Subcutaneous abdominal adipose tissue (tissue), 5 donors: ENCODE measurements around the gene PTPN2.
"Not testable (repeated sequence)": the region's sequence is repeated elsewhere in the genome, so short reads cannot be mapped to it uniquely, and the experiment has no call there.

Source experiments
- H3K27ac ChIP-seq: one replicate; pipeline ENCODE4 v1.7.0; 2013; ENCODE audit warnings: low read depth, mild to moderate bottlenecking, inconsistent platforms, low read length, moderate library complexity
- H3K27me3 ChIP-seq, 5 donors: one replicate each; pipeline ENCODE4 v1.7.0; 2013; ENCODE audit warnings: low read length in 5 of 5, inconsistent platforms in 1 of 5; ENCODE audit not compliant: control insufficient read depth in 5 of 5, insufficient read depth in 4 of 5
- H3K36me3 ChIP-seq, 5 donors: one replicate each; pipeline ENCODE4 v1.7.0; 2013; ENCODE audit warnings: low read length in 5 of 5; ENCODE audit not compliant: control insufficient read depth in 5 of 5, insufficient read depth in 5 of 5
- H3K4me1 ChIP-seq, 5 donors: one replicate each; pipeline ENCODE4 v1.7.0; 2013; ENCODE audit warnings: low read length in 5 of 5, mild to moderate bottlenecking in 3 of 5, moderate library complexity in 1 of 5; ENCODE audit not compliant: control insufficient read depth in 5 of 5, insufficient read depth in 5 of 5
- H3K4me3 ChIP-seq, 5 donors: one replicate each; pipeline ENCODE4 v1.7.0; 2013; ENCODE audit warnings: low read length in 5 of 5, low read depth in 1 of 5
- H3K9ac ChIP-seq, 5 donors: one replicate each; pipeline ENCODE4 v1.7.0; 2013; ENCODE audit warnings: low read length in 5 of 5, mild to moderate bottlenecking in 4 of 5, moderate library complexity in 3 of 5
- H3K9me3 ChIP-seq, 5 donors: one replicate each; pipeline ENCODE4 v1.7.0; 2013; ENCODE audit warnings: low read length in 5 of 5; ENCODE audit not compliant: control insufficient read depth in 5 of 5
- donor health status: healthy.
- donor health status: healthy.
- donor health status: healthy.
- donor health status: healthy.
- donor health status: healthy.

Gene PTPN2

DNA sequence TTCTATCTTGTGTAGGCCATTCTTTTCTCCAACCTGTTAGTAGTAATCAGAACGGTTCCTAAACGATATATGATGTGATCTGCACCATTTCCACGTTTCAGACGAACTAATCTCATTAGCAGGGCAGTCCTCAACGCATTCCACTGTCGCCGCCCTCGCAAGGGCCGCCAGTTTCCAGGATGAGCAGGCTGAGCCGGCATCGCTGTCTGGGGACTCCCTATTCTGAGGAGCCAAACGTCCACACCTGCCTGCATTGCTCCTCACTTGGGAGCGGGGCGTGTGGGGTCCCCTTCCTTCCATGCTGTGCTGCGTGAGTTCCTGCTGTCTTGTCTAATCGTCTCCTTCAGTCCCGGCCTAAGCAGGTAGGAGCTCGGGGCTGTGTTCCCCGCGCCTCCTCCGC lies 104.6 kb downstream of the PTPN2 start:
- H3K36me3 ChIP-seq, result no peaks in the 10 kb centered on the region
- H3K4me3 ChIP-seq, result no peak overlapping the region
- H3K9ac ChIP-seq, result no peak overlapping the region
- H3K9me3 ChIP-seq, result peaks cover 0 to 4% (median 0%) of the 10 kb centered on the region in 5 donors
- H3K4me1 ChIP-seq, result no peaks in the 10 kb centered on the region
- no peak overlapping the region for H3K27ac ChIP-seq
- no peaks in the 10 kb centered on the region for H3K27me3 ChIP-seq

DNA sequence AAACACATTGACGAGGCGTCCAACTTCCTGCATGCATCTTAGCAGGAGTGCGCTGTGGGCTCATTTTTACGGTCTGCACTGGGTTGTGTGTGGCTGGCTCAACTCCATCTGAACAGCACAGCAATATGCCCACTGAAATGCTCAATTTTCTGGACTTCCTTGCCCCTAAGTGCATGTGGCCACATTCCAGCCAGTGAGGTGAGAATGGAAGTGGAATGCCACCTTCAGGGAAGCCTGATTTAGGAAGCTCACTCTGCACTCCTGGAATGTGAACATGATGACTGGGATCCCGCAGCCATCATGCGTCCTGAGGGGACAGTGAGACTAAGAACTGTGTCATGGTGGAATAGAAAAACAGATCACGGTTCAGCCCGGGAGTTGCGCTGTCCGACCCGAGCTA lies 105.0 kb downstream of the PTPN2 start:
- Histone ChIP-seq H3K27ac (no peak overlapping the region), H3K4me3 (no peak overlapping the region), H3K9ac (no peak overlapping the region), H3K36me3 (no peaks in the 10 kb centered on the region), H3K9me3 (peaks cover 0 to 4% (median 0%) of the 10 kb centered on the region in 5 donors), H3K27me3 (no peaks in the 10 kb centered on the region), H3K4me1 (no peaks in the 10 kb centered on the region)

DNA sequence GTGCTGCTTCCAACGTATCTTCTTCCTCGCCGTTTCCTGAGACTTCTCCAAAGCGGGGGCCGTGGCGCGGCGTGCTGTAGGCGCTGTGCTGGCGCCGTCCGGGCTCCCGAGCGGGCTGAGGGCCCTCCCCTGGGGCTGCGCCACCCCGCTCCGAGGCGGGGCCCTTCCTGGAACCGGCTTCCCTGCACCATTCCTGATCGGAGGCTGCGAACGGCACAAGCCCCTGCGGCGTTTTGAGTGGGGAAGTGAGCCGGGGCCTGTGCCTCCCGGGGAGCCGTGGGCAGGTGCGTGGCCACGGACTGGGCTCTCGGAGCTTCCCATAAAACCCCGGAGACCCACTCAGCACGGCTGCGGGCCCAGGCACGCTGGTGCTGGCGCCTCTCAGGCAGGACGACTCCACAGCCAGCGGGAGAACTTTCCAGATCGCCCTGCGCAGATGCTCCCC lies 106.5 kb downstream of the PTPN2 start:
- no peaks in the 10 kb centered on the region for H3K4me1 ChIP-seq
- H3K27me3 ChIP-seq, result no peaks in the 10 kb centered on the region
- H3K27ac ChIP-seq, result no peak overlapping the region
- H3K9me3 ChIP-seq, result peaks cover 0 to 4% (median 0%) of the 10 kb centered on the region in 5 donors
- peak overlapping the region in 2 of 5 donors; percentile 22 to 42 for H3K4me3 ChIP-seq
- no peaks in the 10 kb centered on the region for H3K36me3 ChIP-seq
- H3K9ac ChIP-seq, result no peak overlapping the region

DNA sequence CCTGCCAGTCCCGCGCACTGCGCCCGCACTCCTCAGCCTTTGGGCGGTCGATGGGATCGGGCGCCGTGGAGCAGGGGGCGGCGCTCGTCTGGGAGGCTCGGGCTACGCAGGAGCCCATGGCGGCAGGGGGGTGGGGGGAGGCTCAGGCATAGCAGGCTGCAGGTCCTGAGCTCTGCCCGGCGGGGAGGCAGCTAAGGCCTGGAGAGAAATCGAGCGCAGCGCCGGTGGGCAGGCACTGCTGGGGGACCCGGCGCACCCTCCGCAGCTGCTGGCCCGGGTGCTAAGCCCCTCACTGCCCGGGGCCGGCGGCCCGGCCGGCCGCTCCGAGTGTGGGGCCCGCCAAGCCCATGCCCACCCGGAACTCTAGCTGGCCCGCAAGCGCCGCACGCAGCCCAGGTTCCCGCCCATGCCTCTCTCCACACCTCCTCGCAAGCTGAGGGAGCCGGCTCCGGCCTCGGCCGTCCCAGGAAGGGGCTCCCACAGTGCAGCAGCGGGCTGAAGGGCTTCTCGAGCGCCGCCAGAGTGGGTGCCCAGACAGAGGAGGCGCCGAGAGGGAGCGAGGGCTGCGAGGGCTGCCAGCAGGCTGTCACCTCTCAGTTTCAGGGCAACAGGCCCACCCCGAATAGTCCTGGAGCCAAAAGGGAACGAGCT lies 107.1 kb downstream of the PTPN2 start:
- Histone ChIP-seq H3K36me3 (no peaks in the 10 kb centered on the region), H3K4me3 (peak overlapping the region in 2 of 5 donors; percentile 22 to 42), H3K4me1 (no peaks in the 10 kb centered on the region), H3K27ac (no peak overlapping the region), H3K9me3 (peaks cover 0 to 4% (median 0%) of the 10 kb centered on the region in 5 donors), H3K27me3 (no peaks in the 10 kb centered on the region), H3K9ac (no peak overlapping the region)

DNA sequence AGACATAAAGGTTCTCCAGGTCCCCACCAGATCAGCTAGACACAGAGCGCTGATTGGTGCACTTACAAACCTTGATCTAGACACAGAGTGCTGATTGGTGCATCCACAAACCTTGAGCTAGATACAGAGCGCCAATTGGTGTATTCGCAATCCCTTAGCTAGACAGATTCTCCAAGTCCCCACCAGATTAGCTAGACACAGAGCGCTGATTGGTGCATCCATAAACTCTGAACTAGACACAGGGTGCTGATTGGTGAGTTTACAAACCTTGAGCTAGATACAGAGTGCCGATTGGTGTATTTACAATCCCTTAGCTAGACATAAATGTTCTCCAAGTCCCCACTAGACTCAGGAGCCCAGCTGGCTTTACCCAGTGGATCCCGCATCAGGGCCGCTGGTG lies 107.6 kb downstream of the PTPN2 start:
- not testable (repeated sequence) for H3K4me1 ChIP-seq, H3K27me3 ChIP-seq, H3K27ac ChIP-seq, H3K9ac ChIP-seq, H3K36me3 ChIP-seq, H3K4me3 ChIP-seq, H3K9me3 ChIP-seq

DNA sequence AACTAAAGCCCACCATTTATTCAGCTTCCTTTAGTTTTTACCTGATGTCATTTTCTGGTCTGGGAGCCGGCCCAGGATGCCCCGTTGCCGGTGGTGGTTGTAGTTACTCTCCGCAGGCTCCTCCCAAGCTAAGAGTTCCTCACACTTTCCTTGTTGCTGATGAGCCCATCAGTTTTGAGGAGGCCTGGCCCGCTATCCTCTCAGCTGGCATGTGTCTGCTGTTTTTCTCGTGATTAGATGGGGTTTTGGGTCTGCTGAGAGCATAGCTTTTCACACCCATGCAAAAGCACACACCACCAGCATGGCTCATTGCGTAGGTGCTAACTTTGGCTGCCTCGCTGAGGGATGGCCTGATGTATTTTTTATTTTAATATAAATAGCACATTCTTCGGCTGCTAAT lies 109.1 kb downstream of the PTPN2 start:
- Histone ChIP-seq H3K36me3 (no peaks in the 10 kb centered on the region), H3K9me3 (peaks cover 0 to 4% (median 0%) of the 10 kb centered on the region in 5 donors), H3K27ac (no peak overlapping the region), H3K4me3 (no peak overlapping the region), H3K27me3 (no peaks in the 10 kb centered on the region), H3K4me1 (no peaks in the 10 kb centered on the region), H3K9ac (no peak overlapping the region)

DNA sequence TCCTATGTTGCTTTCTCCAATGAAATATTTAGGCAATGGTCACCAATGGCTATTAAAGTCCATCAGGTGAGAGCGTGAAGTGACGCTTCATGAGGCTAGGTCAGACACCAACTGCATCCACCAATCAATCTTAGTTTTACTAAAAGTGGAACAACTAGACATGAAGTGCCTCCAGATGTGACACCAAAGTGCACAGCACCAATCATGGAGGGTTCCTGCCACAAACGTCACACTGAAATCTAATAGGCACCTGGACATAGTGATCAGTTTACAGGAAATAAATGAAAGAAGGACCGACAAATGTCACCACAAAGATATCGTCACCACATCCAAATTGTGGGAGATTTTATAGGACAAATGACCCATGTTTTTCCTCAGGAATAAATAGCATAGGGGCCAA lies 110.7 kb downstream of the PTPN2 start:
- Histone ChIP-seq H3K27me3 (no peaks in the 10 kb centered on the region), H3K4me1 (no peaks in the 10 kb centered on the region), H3K36me3 (no peaks in the 10 kb centered on the region), H3K4me3 (no peak overlapping the region), H3K27ac (no peak overlapping the region), H3K9me3 (peaks cover 0 to 3% (median 0%) of the 10 kb centered on the region in 5 donors), H3K9ac (no peak overlapping the region)

DNA sequence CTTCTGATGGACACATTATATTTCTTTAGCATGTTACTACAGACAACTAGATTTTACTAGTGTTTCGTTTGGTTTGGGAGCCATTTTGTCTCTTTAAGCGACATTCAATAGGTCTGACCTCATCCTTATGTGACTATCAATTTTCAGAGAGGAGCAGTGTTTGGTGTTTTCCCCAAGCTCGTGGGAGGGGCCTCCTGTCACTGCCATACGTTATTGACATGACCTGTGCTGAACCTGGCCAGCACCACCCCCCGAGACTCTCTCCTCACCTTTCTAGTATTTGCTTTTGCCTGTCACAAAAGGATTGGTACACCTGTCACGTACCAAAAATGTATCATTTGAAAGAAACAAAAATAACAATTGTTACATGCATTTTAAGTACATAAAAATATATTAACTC lies 111.9 kb downstream of the PTPN2 start:
- Histone ChIP-seq H3K4me1 (no peaks in the 10 kb centered on the region), H3K9me3 (peaks cover 0 to 3% (median 0%) of the 10 kb centered on the region in 5 donors), H3K27me3 (peaks cover 0 to 8% (median 2%) of the 10 kb centered on the region in 5 donors), H3K36me3 (no peaks in the 10 kb centered on the region), H3K27ac (no peak overlapping the region), H3K9ac (no peak overlapping the region), H3K4me3 (no peak overlapping the region)

DNA sequence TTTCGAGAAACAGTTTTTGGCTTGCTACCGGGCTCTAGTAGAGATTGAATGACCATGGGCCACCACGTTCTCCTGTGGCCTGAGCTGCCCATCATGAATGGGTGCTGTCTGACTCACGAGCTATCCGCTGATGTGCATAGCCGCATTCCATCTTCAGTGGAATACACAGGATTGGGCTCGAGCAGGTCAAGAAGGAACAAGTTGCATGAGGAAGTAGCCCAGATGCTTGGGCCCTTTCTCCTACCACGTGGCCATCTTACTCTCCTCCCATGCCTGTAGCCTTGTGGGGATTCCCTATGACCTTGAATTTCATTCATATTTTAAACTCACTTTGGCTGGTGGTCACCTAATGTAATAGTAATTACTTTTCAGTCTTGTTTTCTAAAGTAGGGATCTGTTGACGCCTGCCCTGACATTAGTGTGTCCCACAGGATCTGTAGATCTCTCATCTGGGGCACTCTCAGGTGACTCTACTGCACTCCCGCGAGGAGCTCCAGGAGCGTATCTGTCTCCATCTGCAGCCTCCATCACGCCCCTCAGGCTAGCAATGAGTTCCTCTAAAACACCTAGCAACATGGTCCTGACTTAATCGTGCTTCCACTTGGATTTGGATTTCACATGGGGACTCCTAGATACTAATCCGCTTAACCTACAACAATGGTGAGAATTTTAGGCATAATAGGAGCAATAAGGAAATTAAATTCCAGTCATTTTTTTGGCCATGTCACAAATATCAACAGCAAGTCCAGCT lies 113.4 kb downstream of the PTPN2 start:
- no peaks in the 10 kb centered on the region for H3K36me3 ChIP-seq
- no peak overlapping the region for H3K27ac ChIP-seq
- H3K4me3 ChIP-seq, result no peak overlapping the region
- H3K27me3 ChIP-seq, result peaks cover 0 to 9% (median 4%) of the 10 kb centered on the region in 5 donors
- no peaks in the 10 kb centered on the region for H3K4me1 ChIP-seq
- H3K9ac ChIP-seq, result no peak overlapping the region
- H3K9me3 ChIP-seq, result no peaks in the 10 kb centered on the region

DNA sequence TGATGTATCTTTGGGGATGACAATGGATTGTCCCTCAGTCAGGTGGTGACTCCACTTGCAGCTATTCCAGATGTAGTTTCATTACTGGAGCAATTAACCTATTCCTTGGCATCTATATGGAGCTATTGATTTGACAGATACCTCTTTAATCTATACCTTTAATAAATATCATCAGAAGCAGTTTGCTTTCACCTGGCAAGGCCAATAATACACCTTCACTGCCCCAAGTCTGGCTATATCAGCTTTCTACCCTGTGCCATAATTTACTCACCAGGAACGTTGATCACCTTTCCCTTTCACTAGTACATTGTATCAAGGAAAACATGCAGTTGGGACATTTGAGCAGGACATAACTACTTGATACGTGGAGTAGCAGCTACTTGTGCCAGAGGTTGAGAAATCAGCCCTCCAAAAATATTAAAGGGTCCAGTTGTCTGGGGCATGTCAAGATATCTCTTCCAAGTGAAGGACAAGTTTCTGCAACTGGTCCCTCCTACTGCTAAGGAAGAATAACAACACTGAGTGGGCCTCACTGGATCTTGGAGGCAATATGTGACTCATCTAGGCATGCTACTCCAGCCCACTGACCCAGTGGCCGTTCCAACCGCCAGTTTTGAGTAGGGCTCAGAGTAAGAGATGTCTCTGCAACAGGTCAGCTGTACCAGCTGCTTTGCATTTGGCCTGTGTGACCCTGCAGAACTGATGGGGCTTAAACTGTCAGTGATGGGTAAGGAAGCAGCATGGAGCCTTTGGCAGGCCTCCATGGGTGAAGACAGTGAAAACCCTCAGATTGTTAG lies 114.2 kb downstream of the PTPN2 start:
- Histone ChIP-seq H3K27me3 (peaks cover 0 to 9% (median 4%) of the 10 kb centered on the region in 5 donors), H3K4me3 (no peak overlapping the region), H3K36me3 (no peaks in the 10 kb centered on the region), H3K9me3 (no peaks in the 10 kb centered on the region), H3K9ac (no peak overlapping the region), H3K4me1 (no peaks in the 10 kb centered on the region), H3K27ac (no peak overlapping the region)
